Measurements from ENCODE around the gene RNF20.

Gene RNF20, protein sequence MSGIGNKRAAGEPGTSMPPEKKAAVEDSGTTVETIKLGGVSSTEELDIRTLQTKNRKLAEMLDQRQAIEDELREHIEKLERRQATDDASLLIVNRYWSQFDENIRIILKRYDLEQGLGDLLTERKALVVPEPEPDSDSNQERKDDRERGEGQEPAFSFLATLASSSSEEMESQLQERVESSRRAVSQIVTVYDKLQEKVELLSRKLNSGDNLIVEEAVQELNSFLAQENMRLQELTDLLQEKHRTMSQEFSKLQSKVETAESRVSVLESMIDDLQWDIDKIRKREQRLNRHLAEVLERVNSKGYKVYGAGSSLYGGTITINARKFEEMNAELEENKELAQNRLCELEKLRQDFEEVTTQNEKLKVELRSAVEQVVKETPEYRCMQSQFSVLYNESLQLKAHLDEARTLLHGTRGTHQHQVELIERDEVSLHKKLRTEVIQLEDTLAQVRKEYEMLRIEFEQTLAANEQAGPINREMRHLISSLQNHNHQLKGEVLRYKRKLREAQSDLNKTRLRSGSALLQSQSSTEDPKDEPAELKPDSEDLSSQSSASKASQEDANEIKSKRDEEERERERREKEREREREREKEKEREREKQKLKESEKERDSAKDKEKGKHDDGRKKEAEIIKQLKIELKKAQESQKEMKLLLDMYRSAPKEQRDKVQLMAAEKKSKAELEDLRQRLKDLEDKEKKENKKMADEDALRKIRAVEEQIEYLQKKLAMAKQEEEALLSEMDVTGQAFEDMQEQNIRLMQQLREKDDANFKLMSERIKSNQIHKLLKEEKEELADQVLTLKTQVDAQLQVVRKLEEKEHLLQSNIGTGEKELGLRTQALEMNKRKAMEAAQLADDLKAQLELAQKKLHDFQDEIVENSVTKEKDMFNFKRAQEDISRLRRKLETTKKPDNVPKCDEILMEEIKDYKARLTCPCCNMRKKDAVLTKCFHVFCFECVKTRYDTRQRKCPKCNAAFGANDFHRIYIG

DNA sequence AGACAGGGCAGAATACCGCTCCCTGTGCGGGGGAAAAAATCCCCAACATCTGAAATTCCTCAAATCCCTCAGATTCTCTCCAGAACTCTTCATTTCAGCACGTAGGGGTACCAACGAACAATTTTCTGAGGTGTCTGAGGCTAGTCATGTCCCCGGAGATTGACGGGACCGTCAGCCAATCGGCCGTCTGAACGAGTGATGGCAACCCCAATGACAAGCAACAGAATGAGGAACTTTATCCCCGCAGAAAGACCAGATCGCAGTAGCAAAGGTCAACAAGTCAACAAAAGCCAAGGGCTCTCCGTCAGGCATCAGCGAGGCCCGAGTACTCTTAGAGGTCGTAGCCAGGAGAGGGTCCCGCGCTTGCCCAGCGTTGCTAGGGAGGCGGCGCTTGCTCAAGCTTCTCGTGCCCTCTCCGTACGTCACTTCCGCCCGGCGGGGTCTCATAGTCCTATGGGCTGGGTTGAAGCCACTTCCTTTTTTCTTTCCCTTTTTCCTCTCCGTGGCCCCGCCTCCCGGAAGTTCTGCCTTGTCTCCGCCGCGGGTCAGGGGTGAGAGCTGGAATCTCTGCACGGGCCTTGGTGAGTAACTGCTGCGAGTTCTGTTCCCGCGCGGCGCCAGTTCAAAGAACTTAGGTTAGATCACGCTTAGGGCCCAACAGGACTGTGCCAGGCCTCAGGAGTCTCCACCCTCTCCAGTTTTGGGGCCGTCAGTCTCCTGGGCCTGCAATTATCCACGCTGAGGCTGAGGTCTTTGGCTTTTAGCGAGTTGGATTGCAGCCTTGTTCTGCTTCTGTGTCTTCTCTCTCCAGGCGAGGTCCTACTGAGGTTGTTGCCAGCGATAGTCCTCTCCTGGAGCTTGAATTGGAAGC is at the start of gene RNF20:
RNF20 (plus strand) TSS at position 520 of the 871 bp plus-strand sequence. CDS start 1,571 bp downstream, outside the sequence.
- H3K9ac ChIP-seq (ENCODE audit: insufficient read length): peak within 1 kb of the TSS; percentile 89
- no peaks in the 10 kb centered on the region for H3K9me3 ChIP-seq (ENCODE audit: low read depth, low read length)
- peak within 1 kb of the TSS; percentile 95 for H3K4me3 ChIP-seq
- H3K27ac ChIP-seq: 0 out of 2 replicates have a peak within 1 kb of the TSS, but pooled peaks have one; percentile 62
- TF ChIP-seq POLR2AphosphoS5 (IDR thresholded peaks at IDR 0.05; ENCODE audit: borderline replicate concordance, low read depth, low read length) (peak; percentile 77), EZH2 (IDR thresholded peaks at IDR 0.05) (no peak), FOXP2 (optimal IDR thresholded peaks at IDR 0.05; ENCODE audit: control extremely low read depth, extremely low read length, insufficient read depth) (peak; percentile 52)
- H3K36me3 ChIP-seq (ENCODE audit: insufficient read depth, low read length): peaks cover 26% of the 10 kb centered on the region
- peak; percentile 95 for DNase-seq (ENCODE audit: low read depth, low spot score)

DNA sequence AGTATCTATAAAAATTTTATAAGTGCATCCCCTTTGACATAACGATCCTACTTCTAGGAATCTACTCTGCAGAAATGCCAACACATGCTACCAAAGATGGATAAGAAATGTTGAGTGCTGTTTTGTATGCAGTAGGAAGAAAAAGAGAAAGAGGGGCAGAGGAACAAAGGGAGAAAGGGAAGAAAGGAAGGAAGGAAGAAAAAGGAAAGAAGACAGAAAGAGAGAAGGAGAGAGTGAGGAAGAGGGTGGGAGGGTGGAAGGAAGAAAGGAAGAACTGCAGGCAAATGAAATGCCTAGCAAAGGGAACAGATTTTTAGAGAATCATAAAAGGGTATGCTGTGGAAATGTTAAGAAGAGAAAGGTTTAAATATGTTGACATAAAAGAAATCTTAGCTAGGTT is 49.6 kb upstream of the RNF20 start:
- Histone ChIP-seq H3K36me3 (ENCODE audit: insufficient read depth, low read length) (no peaks in the 10 kb centered on the region), H3K9me3 (ENCODE audit: low read depth, low read length) (no peaks in the 10 kb centered on the region), H3K9ac (ENCODE audit: insufficient read length) (no peak overlapping the region), H3K4me3 (no peak overlapping the region), H3K27ac (no peak overlapping the region)
- TF ChIP-seq EZH2 (IDR thresholded peaks at IDR 0.05) (no peak), POLR2AphosphoS5 (IDR thresholded peaks at IDR 0.05; ENCODE audit: borderline replicate concordance, low read depth, low read length) (no peak), FOXP2 (optimal IDR thresholded peaks at IDR 0.05; ENCODE audit: control extremely low read depth, extremely low read length, insufficient read depth) (no peak)
- no peak for DNase-seq (ENCODE audit: low read depth, low spot score)

DNA sequence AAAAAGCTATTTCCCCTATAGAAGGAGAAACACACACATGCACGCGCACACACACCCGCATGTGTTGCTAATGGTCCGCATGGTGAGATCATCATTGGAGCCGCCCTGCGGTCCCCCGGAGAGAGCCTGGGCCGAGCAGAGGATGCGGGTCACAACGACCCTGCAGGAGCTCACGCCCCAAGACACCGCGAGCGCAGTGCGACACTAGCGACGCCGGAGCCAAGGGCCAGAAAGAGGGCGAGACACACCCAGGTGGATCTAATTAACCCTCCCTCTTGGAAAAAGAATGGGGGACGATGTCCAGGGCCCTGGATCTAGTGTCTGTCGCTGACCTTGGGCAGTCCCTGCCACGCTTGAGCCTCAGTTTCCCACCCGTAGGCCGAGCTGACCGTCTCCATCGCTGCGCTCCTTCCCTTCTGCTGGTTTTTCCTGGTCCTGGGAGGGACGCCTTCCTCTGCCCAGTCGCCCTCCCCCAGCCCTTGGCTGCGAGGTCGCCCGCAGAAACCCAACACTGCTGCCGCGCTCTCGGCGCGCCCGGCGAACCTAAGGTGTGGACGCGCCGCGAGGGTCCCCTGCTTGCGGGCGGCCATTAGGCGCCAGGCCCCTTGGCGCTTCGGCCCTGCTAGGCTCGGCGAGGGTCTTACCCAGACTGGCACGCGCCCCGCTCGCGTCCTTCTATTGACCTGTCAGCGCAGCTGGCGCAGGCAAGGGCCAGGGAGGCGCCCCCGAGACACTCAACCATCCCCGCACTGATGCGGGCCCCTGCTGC is 47.5 kb upstream of the RNF20 start:
- Histone ChIP-seq H3K9me3 (ENCODE audit: low read depth, low read length) (no peaks in the 10 kb centered on the region), H3K4me3 (no peak overlapping the region), H3K27ac (no peak overlapping the region), H3K36me3 (ENCODE audit: insufficient read depth, low read length) (no peaks in the 10 kb centered on the region), H3K9ac (ENCODE audit: insufficient read length) (no peak overlapping the region)
- no peak for DNase-seq (ENCODE audit: low read depth, low spot score)
- TF ChIP-seq FOXP2 (optimal IDR thresholded peaks at IDR 0.05; ENCODE audit: control extremely low read depth, extremely low read length, insufficient read depth) (no peak), POLR2AphosphoS5 (IDR thresholded peaks at IDR 0.05; ENCODE audit: borderline replicate concordance, low read depth, low read length) (no peak), EZH2 (IDR thresholded peaks at IDR 0.05) (no peak)

DNA sequence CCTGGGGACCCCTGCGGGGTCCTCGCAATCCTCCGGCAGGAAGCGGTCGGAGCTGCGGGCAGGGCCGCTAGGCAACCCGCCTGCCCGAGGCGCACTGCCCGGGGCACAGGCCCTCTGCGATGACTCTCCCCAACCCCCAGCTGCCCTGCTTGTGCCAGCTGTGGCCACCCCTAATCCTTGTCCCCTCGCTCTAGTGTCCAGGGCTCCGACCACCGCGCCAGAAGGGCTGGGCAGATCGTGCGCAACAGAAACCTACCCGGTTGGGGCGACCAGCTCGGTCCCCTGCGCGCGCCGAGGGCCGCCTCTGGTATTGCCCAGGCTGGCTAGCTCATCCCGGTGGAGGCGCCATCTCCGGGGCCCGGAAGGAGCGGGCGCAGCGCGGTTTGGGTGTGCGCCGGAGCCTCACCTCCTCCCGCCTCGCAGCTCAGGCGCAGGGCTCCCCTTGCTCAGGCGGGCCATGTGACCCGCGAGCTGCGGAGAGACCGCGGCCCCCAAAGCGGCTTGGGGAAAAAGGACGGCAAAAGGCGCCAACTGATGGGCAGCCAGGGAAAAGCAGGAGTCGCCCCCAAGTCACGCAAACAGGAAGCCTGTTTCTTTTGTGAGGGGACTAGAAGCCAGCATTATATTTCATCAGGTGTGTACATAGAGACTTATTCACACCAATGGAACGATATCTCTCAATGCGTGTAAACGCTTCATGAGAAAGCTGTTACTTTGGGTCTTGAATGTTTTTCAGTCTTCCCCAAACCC is 46.8 kb upstream of the RNF20 start:
- no peak for DNase-seq (ENCODE audit: low read depth, low spot score)
- Histone ChIP-seq H3K27ac (no peak overlapping the region), H3K4me3 (no peak overlapping the region), H3K36me3 (ENCODE audit: insufficient read depth, low read length) (no peaks in the 10 kb centered on the region), H3K9me3 (ENCODE audit: low read depth, low read length) (no peaks in the 10 kb centered on the region), H3K9ac (ENCODE audit: insufficient read length) (no peak overlapping the region)
- no peak for TF ChIP-seq POLR2AphosphoS5 (IDR thresholded peaks at IDR 0.05; ENCODE audit: borderline replicate concordance, low read depth, low read length)
- no peak for TF ChIP-seq EZH2 (IDR thresholded peaks at IDR 0.05)
- TF ChIP-seq FOXP2 (optimal IDR thresholded peaks at IDR 0.05; ENCODE audit: control extremely low read depth, extremely low read length, insufficient read depth): no peak

DNA sequence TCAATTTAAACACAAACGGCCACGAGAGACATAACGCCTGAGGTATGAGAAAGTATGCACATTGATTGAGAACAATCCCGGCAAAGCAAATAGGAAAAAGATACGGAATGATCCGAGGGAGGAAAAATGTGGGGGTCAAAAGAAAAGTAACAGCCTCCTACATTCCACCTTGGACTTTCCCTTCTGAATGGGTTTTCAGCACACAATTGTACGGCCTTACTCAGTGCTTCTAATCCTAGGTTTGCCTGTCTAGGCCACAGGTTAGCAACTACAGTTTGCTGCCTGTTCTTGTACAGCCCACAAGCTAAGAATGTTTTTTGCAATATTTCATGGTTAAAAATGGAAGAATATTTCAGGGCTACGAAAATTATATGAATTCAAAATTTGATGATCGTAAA is 46.2 kb upstream of the RNF20 start:
- no peak overlapping the region for H3K27ac ChIP-seq
- H3K4me3 ChIP-seq: no peak overlapping the region
- no peaks in the 10 kb centered on the region for H3K36me3 ChIP-seq (ENCODE audit: insufficient read depth, low read length)
- TF ChIP-seq EZH2 (IDR thresholded peaks at IDR 0.05) (no peak), FOXP2 (optimal IDR thresholded peaks at IDR 0.05; ENCODE audit: control extremely low read depth, extremely low read length, insufficient read depth) (no peak), POLR2AphosphoS5 (IDR thresholded peaks at IDR 0.05; ENCODE audit: borderline replicate concordance, low read depth, low read length) (no peak)
- no peak for DNase-seq (ENCODE audit: low read depth, low spot score)
- H3K9ac ChIP-seq (ENCODE audit: insufficient read length): no peak overlapping the region
- no peaks in the 10 kb centered on the region for H3K9me3 ChIP-seq (ENCODE audit: low read depth, low read length)

DNA sequence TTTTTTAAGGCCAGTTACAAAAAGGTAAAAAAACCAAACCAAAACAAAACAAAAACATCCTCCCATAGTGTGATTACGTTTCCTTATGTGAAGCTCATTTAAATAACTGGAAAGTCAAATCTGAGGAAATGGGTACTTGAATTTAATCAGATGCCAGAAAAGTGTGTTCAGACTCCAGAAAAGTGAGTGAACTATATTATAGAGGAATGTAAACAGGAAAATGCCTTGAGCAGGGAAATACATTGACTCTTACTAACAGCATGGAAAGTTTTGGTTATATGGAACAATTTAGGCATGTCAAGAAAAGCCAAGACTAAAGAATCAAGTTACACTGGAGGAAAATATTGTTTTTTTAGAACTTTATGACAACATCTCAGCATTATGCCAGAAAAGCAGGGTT is 37.8 kb upstream of the RNF20 start:
- Histone ChIP-seq H3K9me3 (ENCODE audit: low read depth, low read length) (no peaks in the 10 kb centered on the region), H3K27ac (no peak overlapping the region), H3K36me3 (ENCODE audit: insufficient read depth, low read length) (no peaks in the 10 kb centered on the region), H3K9ac (ENCODE audit: insufficient read length) (no peak overlapping the region), H3K4me3 (no peak overlapping the region)
- TF ChIP-seq POLR2AphosphoS5 (IDR thresholded peaks at IDR 0.05; ENCODE audit: borderline replicate concordance, low read depth, low read length) (no peak; the same call in 1 of the 2 replicates), FOXP2 (optimal IDR thresholded peaks at IDR 0.05; ENCODE audit: control extremely low read depth, extremely low read length, insufficient read depth) (no peak), EZH2 (IDR thresholded peaks at IDR 0.05) (no peak)
- DNase-seq (ENCODE audit: low read depth, low spot score): peak; percentile 72

Data from SK-N-MC (cell line).